H9 (cell line): ENCODE results near the gene SLC35B1. TPM values are rescaled to one million over a fixed set of nuclear protein-coding genes. Genes with fewer than 3 reads are reported as not detected.

Source experiments
- DNase-seq: peaks from one replicate; pipeline ENCODE4 v3.0.0-alpha.2; 2017
- H2AFZ ChIP-seq: one replicate; pipeline ENCODE4 v1.6.1; 2013; ENCODE audit warnings: mild to moderate bottlenecking, low read length, control low read depth, moderate library complexity
- H2AK5ac ChIP-seq: 2 replicates; pipeline ENCODE4 v1.6.1; 2013; ENCODE audit warnings: low read length, control low read depth, mixed read lengths; ENCODE audit not compliant: insufficient read length
- H2BK120ac ChIP-seq: one replicate; pipeline ENCODE4 v1.6.1; 2013; ENCODE audit warnings: low read depth, mild to moderate bottlenecking, low read length, control low read depth, inconsistent platforms; ENCODE audit not compliant: poor library complexity, severe bottlenecking
- H2BK12ac ChIP-seq: 2 replicates; pipeline ENCODE4 v1.6.1; 2013; ENCODE audit warnings: low read length, control low read depth, mixed read lengths, low read depth; ENCODE audit not compliant: insufficient read length
- H2BK15ac ChIP-seq: 2 replicates; pipeline ENCODE4 v1.6.1; 2013; ENCODE audit warnings: low read depth, low read length, control low read depth
- H2BK20ac ChIP-seq: one replicate; pipeline ENCODE4 v1.6.1; 2013; ENCODE audit warnings: low read depth, mild to moderate bottlenecking, low read length, control low read depth, inconsistent platforms; ENCODE audit not compliant: poor library complexity, severe bottlenecking
- H2BK5ac ChIP-seq: 2 replicates; pipeline ENCODE4 v1.6.1; 2013; ENCODE audit warnings: low read length, control low read depth, mixed read lengths; ENCODE audit not compliant: insufficient read length
- H3K14ac ChIP-seq: 2 replicates; pipeline ENCODE4 v1.6.1; 2013; ENCODE audit warnings: low read length, control low read depth; ENCODE audit not compliant: insufficient read depth
- H3K18ac ChIP-seq: 2 replicates; pipeline ENCODE4 v1.6.1; 2013; ENCODE audit warnings: low read depth, mild to moderate bottlenecking, mixed read lengths, low read length, control low read depth; ENCODE audit not compliant: insufficient read length
- H3K23ac ChIP-seq: 2 replicates; pipeline ENCODE4 v1.6.1; 2013; ENCODE audit warnings: low read length, control low read depth, mixed read lengths, low read depth; ENCODE audit not compliant: insufficient read length
- H3K23me2 ChIP-seq: 2 replicates; pipeline ENCODE4 v1.6.1; 2013; ENCODE audit warnings: low read depth, mild to moderate bottlenecking, mixed read lengths, low read length, control low read depth; ENCODE audit not compliant: insufficient read length, poor library complexity, severe bottlenecking
- H3K27ac ChIP-seq: 2 replicates; pipeline ENCODE4 v1.5.1; 2013; ENCODE audit warnings: low read length, control low read depth, mixed read lengths, low read depth; ENCODE audit not compliant: insufficient read length
- H3K27me3 ChIP-seq: 2 replicates; pipeline ENCODE4 v1.6.1; 2013; ENCODE audit warnings: low read length, control low read depth, inconsistent platforms; ENCODE audit not compliant: insufficient read depth
- H3K4ac ChIP-seq: 2 replicates; pipeline ENCODE4 v1.6.1; 2013; ENCODE audit warnings: low read depth, mild to moderate bottlenecking, control low read depth, inconsistent platforms, low read length, moderate library complexity
- H3K4me1 ChIP-seq: 2 replicates; pipeline ENCODE4 v1.6.1; 2013; ENCODE audit warnings: low read length, control low read depth, inconsistent platforms; ENCODE audit not compliant: insufficient read depth
- H3K4me2 ChIP-seq: 2 replicates; pipeline ENCODE4 v1.6.1; 2013; ENCODE audit warnings: low read length, control low read depth, mixed read lengths; ENCODE audit not compliant: insufficient read length, insufficient read depth
- H3K56ac ChIP-seq: 2 replicates; pipeline ENCODE4 v1.6.1; 2013; ENCODE audit warnings: low read depth, mild to moderate bottlenecking, mixed read lengths, low read length, control low read depth; ENCODE audit not compliant: insufficient read length
- H3K79me1 ChIP-seq: 2 replicates; pipeline ENCODE4 v1.6.1; 2013; ENCODE audit warnings: low read depth, mild to moderate bottlenecking, moderate library complexity, low read length, control low read depth, inconsistent platforms; ENCODE audit not compliant: insufficient read depth, poor library complexity, severe bottlenecking
- H3K79me2 ChIP-seq: 2 replicates; pipeline ENCODE4 v1.6.1; 2013; ENCODE audit warnings: low read length, control low read depth, inconsistent platforms; ENCODE audit not compliant: insufficient read depth
- H3K9ac ChIP-seq: 2 replicates; pipeline ENCODE4 v1.6.1; 2013; ENCODE audit warnings: low read length, control low read depth, mixed read lengths; ENCODE audit not compliant: insufficient read length; ENCODE audit errors: extremely low read depth
- H3K9me3 ChIP-seq: one replicate; pipeline ENCODE4 v1.6.1; 2013; ENCODE audit warnings: low read depth, low read length, inconsistent platforms; ENCODE audit not compliant: control insufficient read depth
- H3T11ph ChIP-seq: one replicate; pipeline ENCODE4 v1.6.1; 2013; ENCODE audit warnings: mild to moderate bottlenecking, low read length, control low read depth, inconsistent platforms
- H4K20me1 ChIP-seq: one replicate; pipeline ENCODE4 v1.6.1; 2013; ENCODE audit not compliant: control insufficient read depth, insufficient read length, insufficient read depth
- H4K5ac ChIP-seq: 2 replicates; pipeline ENCODE4 v1.6.1; 2013; ENCODE audit warnings: low read depth, mild to moderate bottlenecking, mixed read lengths, low read length, control low read depth; ENCODE audit not compliant: insufficient read length
- H4K8ac ChIP-seq: replicated peaks from 2 replicates; pipeline ENCODE4 v1.6.1; 2013; ENCODE audit warnings: low read length, control low read depth, mixed read lengths, low read depth; ENCODE audit not compliant: insufficient read length
- H4K91ac ChIP-seq: 2 replicates; pipeline ENCODE4 v1.6.1; 2013; ENCODE audit warnings: low read depth, mild to moderate bottlenecking, moderate library complexity, mixed read lengths, low read length, control low read depth; ENCODE audit not compliant: insufficient read length
- H3K27ac Mint-ChIP-seq, 3 experiments: 2 replicates in 2 of 3; 3 replicates in 1 of 3; pipeline ENCODE4 v1.8.0; 2020 to 2021; ENCODE audit warnings: mixed read lengths in 3 of 3, mild to moderate bottlenecking in 1 of 3, moderate library complexity in 1 of 3
- H3K27me3 Mint-ChIP-seq: 2 replicates; pipeline ENCODE4 v1.8.0; 2021; ENCODE audit warnings: low read depth, mild to moderate bottlenecking, moderate library complexity, mixed read lengths
- H3K36me3 Mint-ChIP-seq, 3 experiments: 2 replicates in 2 of 3; 3 replicates in 1 of 3; pipeline ENCODE4 v1.8.0; 2020 to 2021; ENCODE audit warnings: low read depth in 3 of 3, mixed read lengths in 3 of 3; ENCODE audit not compliant: insufficient read depth in 1 of 3
- H3K4me1 Mint-ChIP-seq, 2 experiments: 2 replicates each; pipeline ENCODE4 v1.8.0; 2020; ENCODE audit warnings: mixed read lengths in 2 of 2
- H3K4me3 Mint-ChIP-seq, 2 experiments: 2 replicates in 1 of 2; 3 replicates in 1 of 2; pipeline ENCODE4 v1.8.0; 2020 to 2021; ENCODE audit warnings: mild to moderate bottlenecking in 2 of 2, mixed read lengths in 2 of 2, moderate library complexity in 1 of 2
- H3K9me3 Mint-ChIP-seq, 2 experiments: 2 replicates in 1 of 2; 3 replicates in 1 of 2; pipeline ENCODE4 v1.8.0; 2020; ENCODE audit warnings: mild to moderate bottlenecking in 2 of 2, mixed read lengths in 2 of 2, moderate library complexity in 1 of 2
- WGBS: extraction: QIAGEN DNeasy Blood & Tissue Kit; methylation state at CpG from one replicate; pipeline ENCODE4 v1.1.7; 2013; ENCODE audit warnings: missing lambda C conversion rate, low lambda C conversion rate, mixed read lengths; ENCODE audit not compliant: insufficient read length; ENCODE audit errors: extremely low coverage; 5-methylcytosine and 5-hydroxymethylcytosine counted together
- total RNA-seq: library from RNA; stranded (reverse); gene quantifications from 2 replicates; pipeline ENCODE4 v1.2.1, GENCODE V29; 2021
- TF ChIP-seq, protein P1 (sequence below): fragments of 200-600 bp; sonication (generic); conservative IDR thresholded peaks from 3 replicates; pipeline ENCODE4 v1.8.0; 2021; ENCODE audit warnings: antibody characterized with exemption, mild to moderate bottlenecking

SLC35B1 gene
- total RNA-seq, 1 experiment from 2014 or later = 58.9 TPM

DNA sequence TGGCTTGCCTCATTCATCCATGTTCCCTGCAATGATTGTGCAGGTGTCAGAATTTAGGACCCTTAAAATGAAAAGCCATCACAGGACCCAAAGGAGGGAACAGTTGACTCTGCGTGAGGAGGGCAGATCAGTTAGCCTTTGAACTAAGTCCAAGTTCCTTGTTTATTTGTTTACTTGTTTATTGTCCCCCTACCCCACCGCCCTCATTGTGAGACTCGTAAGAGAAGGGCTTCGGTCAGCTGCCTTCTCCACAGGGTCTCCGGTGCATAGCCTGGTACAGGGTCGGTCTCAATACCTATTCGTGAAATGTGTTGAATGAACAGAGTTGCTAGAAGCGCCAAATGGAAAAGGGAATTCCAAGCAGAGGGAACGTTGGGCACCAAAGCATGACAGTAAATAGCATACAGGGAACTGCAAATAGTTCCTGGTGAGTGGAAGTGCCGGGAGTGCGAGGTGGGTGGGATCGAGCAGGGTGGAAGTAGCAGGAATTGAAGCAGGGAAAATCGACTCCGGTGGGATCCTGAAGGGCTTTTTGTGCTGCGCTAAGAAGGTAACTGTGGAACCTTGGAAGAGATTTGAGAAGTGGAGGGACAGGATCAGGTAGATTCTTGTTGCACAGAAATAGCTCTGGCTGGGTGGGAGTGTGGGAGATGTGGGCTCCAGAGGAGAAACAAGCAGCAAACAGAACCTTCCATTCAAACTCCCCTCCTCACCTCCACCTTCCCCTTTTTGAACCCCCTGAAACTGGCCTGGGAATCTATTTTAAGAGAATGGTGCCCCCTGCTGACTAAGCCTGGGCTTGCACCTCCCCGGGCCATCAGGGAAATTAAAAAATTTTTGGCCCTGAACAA lies 12.7 kb downstream of the SLC35B1 start:
- no peak overlapping the region for H2AFZ ChIP-seq
- peak; percentile 62 for DNase-seq
- H3K23me2 ChIP-seq = no peaks in the 10 kb centered on the region
- H2BK12ac ChIP-seq = no peak overlapping the region
- H2BK15ac ChIP-seq = no peak overlapping the region
- H2BK120ac ChIP-seq = no peak overlapping the region
- H3K79me1 ChIP-seq = no peaks in the 10 kb centered on the region
- TF ChIP-seq, protein P1, sequence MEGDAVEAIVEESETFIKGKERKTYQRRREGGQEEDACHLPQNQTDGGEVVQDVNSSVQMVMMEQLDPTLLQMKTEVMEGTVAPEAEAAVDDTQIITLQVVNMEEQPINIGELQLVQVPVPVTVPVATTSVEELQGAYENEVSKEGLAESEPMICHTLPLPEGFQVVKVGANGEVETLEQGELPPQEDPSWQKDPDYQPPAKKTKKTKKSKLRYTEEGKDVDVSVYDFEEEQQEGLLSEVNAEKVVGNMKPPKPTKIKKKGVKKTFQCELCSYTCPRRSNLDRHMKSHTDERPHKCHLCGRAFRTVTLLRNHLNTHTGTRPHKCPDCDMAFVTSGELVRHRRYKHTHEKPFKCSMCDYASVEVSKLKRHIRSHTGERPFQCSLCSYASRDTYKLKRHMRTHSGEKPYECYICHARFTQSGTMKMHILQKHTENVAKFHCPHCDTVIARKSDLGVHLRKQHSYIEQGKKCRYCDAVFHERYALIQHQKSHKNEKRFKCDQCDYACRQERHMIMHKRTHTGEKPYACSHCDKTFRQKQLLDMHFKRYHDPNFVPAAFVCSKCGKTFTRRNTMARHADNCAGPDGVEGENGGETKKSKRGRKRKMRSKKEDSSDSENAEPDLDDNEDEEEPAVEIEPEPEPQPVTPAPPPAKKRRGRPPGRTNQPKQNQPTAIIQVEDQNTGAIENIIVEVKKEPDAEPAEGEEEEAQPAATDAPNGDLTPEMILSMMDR = peak; percentile 94
- peak overlapping the region in 1 of 2 experiments; percentile 15; a peak in 1 of 5 replicates for H3K4me3 Mint-ChIP-seq
- H3K27ac ChIP-seq = no peak overlapping the region
- no peaks in the 10 kb centered on the region for H3K9me3 ChIP-seq
- H4K5ac ChIP-seq = no peak overlapping the region
- no peaks in the 10 kb centered on the region; the same call in 1 of the 2 replicates for H3K4me1 ChIP-seq
- H3K18ac ChIP-seq = no peak overlapping the region
- H2AK5ac ChIP-seq = no peak overlapping the region
- H3K23ac ChIP-seq = no peak overlapping the region
- no peaks in the 10 kb centered on the region for H4K20me1 ChIP-seq
- H3K14ac ChIP-seq = no peak overlapping the region
- H3K9ac ChIP-seq = no peak overlapping the region
- H3K36me3 Mint-ChIP-seq = peaks cover 0 to 4% (median 4%) of the 10 kb centered on the region in 3 experiments; a peak in 3 of 7 replicates
- H3K4me1 Mint-ChIP-seq = peaks cover 15 to 18% of the 10 kb centered on the region in 2 experiments
- H2BK20ac ChIP-seq = no peak overlapping the region
- H2BK5ac ChIP-seq = no peak overlapping the region
- H3K4me2 ChIP-seq = peak overlapping the region; percentile 1
- no peak overlapping the region for H3K56ac ChIP-seq
- no peak overlapping the region for H4K91ac ChIP-seq
- no peak overlapping the region for H3K4ac ChIP-seq
- no peak overlapping the region for H3T11ph ChIP-seq
- peaks cover 10% of the 10 kb centered on the region for H3K27me3 Mint-ChIP-seq
- no peak overlapping the region for H4K8ac ChIP-seq
- WGBS = no CpG with 5 or more reads among the region's 16 CpGs
- H3K79me2 ChIP-seq = no peaks in the 10 kb centered on the region
- H3K27ac Mint-ChIP-seq = no peak overlapping the region
- H3K27me3 ChIP-seq = no peaks in the 10 kb centered on the region
- H3K9me3 Mint-ChIP-seq = no peaks in the 10 kb centered on the region
